ENCODE measurements around the gene ZBED6. TPM values are rescaled to one million over a fixed set of nuclear protein-coding genes. Genes with fewer than 3 reads are reported as not detected.

ZBED6 gene
- total RNA-seq, 1 donor from 2014 or later = 34.1 TPM

GRCh38 chr1:203797948-203798655, 2.7 kb downstream of the ZBED6 start:
- Histone ChIP-seq H3K27ac (ENCODE audit: low read depth, low read length) (no peak overlapping the region), H3K4me2 (ENCODE audit: low read length) (peak overlapping the region; percentile 85), H3K79me2 (ENCODE audit: insufficient read depth, low read length) (peaks cover 71% of the 10 kb centered on the region), H3K9me3 (ENCODE audit: insufficient read depth, low read depth, low read length) (no peaks in the 10 kb centered on the region), H3K4me3 (ENCODE audit: insufficient read depth, low read depth, low read length) (no peak overlapping the region), H3K36me3 (ENCODE audit: insufficient read depth, low read length) (peaks cover 22% of the 10 kb centered on the region), H2AFZ (ENCODE audit: low read depth, low read length) (no peak overlapping the region), H4K20me1 (ENCODE audit: insufficient read depth, low read length) (peaks cover 65% of the 10 kb centered on the region), H3K27me3 (ENCODE audit: insufficient read depth, low read length) (no peaks in the 10 kb centered on the region), H3K9ac (ENCODE audit: low read length) (no peak overlapping the region), H3K4me1 (ENCODE audit: insufficient read depth, low read length) (peaks cover 24% of the 10 kb centered on the region)
- H3K27ac Mint-ChIP-seq (ENCODE audit: unreplicated experiment) = no peak overlapping the region
- H3K36me3 Mint-ChIP-seq (ENCODE audit: low read depth, unreplicated experiment) = peaks cover 14% of the 10 kb centered on the region
- no peak for TF ChIP-seq EZH2 (IDR thresholded peaks at IDR 0.05; ENCODE audit: insufficient read depth, low read length)
- TF ChIP-seq, protein P1, sequence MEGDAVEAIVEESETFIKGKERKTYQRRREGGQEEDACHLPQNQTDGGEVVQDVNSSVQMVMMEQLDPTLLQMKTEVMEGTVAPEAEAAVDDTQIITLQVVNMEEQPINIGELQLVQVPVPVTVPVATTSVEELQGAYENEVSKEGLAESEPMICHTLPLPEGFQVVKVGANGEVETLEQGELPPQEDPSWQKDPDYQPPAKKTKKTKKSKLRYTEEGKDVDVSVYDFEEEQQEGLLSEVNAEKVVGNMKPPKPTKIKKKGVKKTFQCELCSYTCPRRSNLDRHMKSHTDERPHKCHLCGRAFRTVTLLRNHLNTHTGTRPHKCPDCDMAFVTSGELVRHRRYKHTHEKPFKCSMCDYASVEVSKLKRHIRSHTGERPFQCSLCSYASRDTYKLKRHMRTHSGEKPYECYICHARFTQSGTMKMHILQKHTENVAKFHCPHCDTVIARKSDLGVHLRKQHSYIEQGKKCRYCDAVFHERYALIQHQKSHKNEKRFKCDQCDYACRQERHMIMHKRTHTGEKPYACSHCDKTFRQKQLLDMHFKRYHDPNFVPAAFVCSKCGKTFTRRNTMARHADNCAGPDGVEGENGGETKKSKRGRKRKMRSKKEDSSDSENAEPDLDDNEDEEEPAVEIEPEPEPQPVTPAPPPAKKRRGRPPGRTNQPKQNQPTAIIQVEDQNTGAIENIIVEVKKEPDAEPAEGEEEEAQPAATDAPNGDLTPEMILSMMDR (IDR thresholded peaks at IDR 0.05; ENCODE audit: insufficient read depth, low read depth, low read length) = no peak
- H3K9me3 Mint-ChIP-seq (ENCODE audit: unreplicated experiment) = no peaks in the 10 kb centered on the region
- H3K4me3 Mint-ChIP-seq (ENCODE audit: unreplicated experiment) = peak overlapping the region; percentile 100
- no peaks in the 10 kb centered on the region for H3K27me3 Mint-ChIP-seq (ENCODE audit: low read depth, unreplicated experiment)
- H3K4me1 Mint-ChIP-seq (ENCODE audit: low read depth, unreplicated experiment) = peaks cover 37% of the 10 kb centered on the region
- DNase-seq (ENCODE audit: low read depth) (no peak), FAIRE-seq (no peak)

DNA sequence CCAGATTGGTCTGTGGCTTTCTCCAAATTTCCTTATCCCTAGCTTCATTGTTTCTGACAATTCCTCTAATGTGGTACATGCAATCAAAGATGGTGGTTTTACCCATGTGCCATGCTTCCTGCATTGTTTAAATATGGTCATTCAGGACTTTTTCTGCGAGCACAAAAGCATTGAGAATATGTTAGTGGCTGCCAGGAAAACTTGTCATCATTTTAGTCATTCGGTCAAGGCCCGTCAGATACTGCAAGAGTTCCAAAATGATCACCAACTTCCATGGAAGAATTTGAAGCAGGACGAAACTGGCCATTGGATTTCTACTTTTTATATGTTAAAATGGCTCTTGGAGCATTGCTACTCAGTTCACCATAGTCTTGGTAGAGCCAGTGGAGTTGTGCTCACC, 3.7 kb downstream of the ZBED6 start:
- H3K9ac ChIP-seq (ENCODE audit: low read length) = no peak overlapping the region
- no peaks in the 10 kb centered on the region for H3K9me3 ChIP-seq (ENCODE audit: insufficient read depth, low read depth, low read length)
- no peak overlapping the region for H3K4me3 Mint-ChIP-seq (ENCODE audit: unreplicated experiment)
- H3K27ac ChIP-seq (ENCODE audit: low read depth, low read length) = no peak overlapping the region
- H3K79me2 ChIP-seq (ENCODE audit: insufficient read depth, low read length) = peaks cover 81% of the 10 kb centered on the region
- H2AFZ ChIP-seq (ENCODE audit: low read depth, low read length) = no peak overlapping the region
- H3K4me3 ChIP-seq (ENCODE audit: insufficient read depth, low read depth, low read length) = no peak overlapping the region
- no peak overlapping the region for H3K27ac Mint-ChIP-seq (ENCODE audit: unreplicated experiment)
- peaks cover 24% of the 10 kb centered on the region for H3K4me1 ChIP-seq (ENCODE audit: insufficient read depth, low read length)
- H3K4me2 ChIP-seq (ENCODE audit: low read length) = peak overlapping the region; percentile 4
- peaks cover 37% of the 10 kb centered on the region for H3K4me1 Mint-ChIP-seq (ENCODE audit: low read depth, unreplicated experiment)
- FAIRE-seq (no peak), DNase-seq (ENCODE audit: low read depth) (no peak)
- peaks cover 25% of the 10 kb centered on the region for H3K36me3 ChIP-seq (ENCODE audit: insufficient read depth, low read length)
- no peaks in the 10 kb centered on the region for H3K9me3 Mint-ChIP-seq (ENCODE audit: unreplicated experiment)
- H3K27me3 ChIP-seq (ENCODE audit: insufficient read depth, low read length) = no peaks in the 10 kb centered on the region
- peaks cover 14% of the 10 kb centered on the region for H3K36me3 Mint-ChIP-seq (ENCODE audit: low read depth, unreplicated experiment)
- no peaks in the 10 kb centered on the region for H3K27me3 Mint-ChIP-seq (ENCODE audit: low read depth, unreplicated experiment)
- H4K20me1 ChIP-seq (ENCODE audit: insufficient read depth, low read length) = peaks cover 75% of the 10 kb centered on the region
- TF ChIP-seq, protein P1 (IDR thresholded peaks at IDR 0.05; ENCODE audit: insufficient read depth, low read depth, low read length) = no peak
- TF ChIP-seq EZH2 (IDR thresholded peaks at IDR 0.05; ENCODE audit: insufficient read depth, low read length) = no peak

DNA sequence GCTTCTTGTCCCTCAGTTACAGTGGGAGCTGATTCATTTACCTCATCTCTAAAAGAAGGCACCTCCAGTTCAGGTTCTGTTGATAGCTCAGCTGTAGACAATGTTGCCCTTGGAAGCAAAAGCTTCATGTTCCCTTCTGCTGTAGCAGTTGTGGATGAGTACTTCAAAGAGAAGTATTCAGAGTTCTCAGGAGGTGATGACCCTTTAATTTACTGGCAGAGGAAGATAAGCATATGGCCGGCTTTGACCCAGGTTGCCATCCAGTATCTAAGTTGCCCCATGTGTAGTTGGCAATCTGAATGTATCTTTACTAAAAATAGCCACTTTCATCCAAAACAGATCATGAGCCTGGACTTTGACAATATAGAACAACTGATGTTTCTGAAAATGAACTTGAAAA, 4.5 kb downstream of the ZBED6 start:
- Mint-ChIP-seq H3K36me3 (ENCODE audit: low read depth, unreplicated experiment) (peaks cover 16% of the 10 kb centered on the region), H3K9me3 (ENCODE audit: unreplicated experiment) (no peaks in the 10 kb centered on the region)
- H3K4me3 ChIP-seq (ENCODE audit: insufficient read depth, low read depth, low read length) = no peak overlapping the region

More for the DNA sequence above, 4.5 kb downstream of the ZBED6 start:
- no peak for TF ChIP-seq EZH2 (IDR thresholded peaks at IDR 0.05; ENCODE audit: insufficient read depth, low read length)
- TF ChIP-seq, protein P1 (IDR thresholded peaks at IDR 0.05; ENCODE audit: insufficient read depth, low read depth, low read length) = no peak
- Histone ChIP-seq H3K4me2 (ENCODE audit: low read length) (peak overlapping the region; percentile 4), H3K9me3 (ENCODE audit: insufficient read depth, low read depth, low read length) (no peaks in the 10 kb centered on the region), H3K36me3 (ENCODE audit: insufficient read depth, low read length) (peaks cover 25% of the 10 kb centered on the region), H3K9ac (ENCODE audit: low read length) (no peak overlapping the region), H3K27ac (ENCODE audit: low read depth, low read length) (no peak overlapping the region), H3K27me3 (ENCODE audit: insufficient read depth, low read length) (no peaks in the 10 kb centered on the region), H2AFZ (ENCODE audit: low read depth, low read length) (no peak overlapping the region), H3K4me1 (ENCODE audit: insufficient read depth, low read length) (peaks cover 24% of the 10 kb centered on the region), H3K79me2 (ENCODE audit: insufficient read depth, low read length) (peaks cover 89% of the 10 kb centered on the region), H4K20me1 (ENCODE audit: insufficient read depth, low read length) (peaks cover 83% of the 10 kb centered on the region)
- Mint-ChIP-seq H3K4me3 (ENCODE audit: unreplicated experiment) (peak overlapping the region; percentile 64), H3K27ac (ENCODE audit: unreplicated experiment) (no peak overlapping the region), H3K27me3 (ENCODE audit: low read depth, unreplicated experiment) (no peaks in the 10 kb centered on the region), H3K4me1 (ENCODE audit: low read depth, unreplicated experiment) (peaks cover 34% of the 10 kb centered on the region)
- no peak for DNase-seq (ENCODE audit: low read depth)
- FAIRE-seq = no peak

Measured in astrocyte (in vitro differentiated cells and primary cell).